Measurements from ENCODE around the gene FSTL4. TPM values are rescaled to one million over a fixed set of nuclear protein-coding genes. Genes with fewer than 3 reads are reported as not detected.

FSTL4 gene
- total RNA-seq, 4 donors from 2014 or later = 0.27 TPM; not detected in 3

- Histone ChIP-seq H3K4me3 (no peak overlapping the region), H3K4me1 (no peaks in the 10 kb centered on the region), H3K36me3 (no peaks in the 10 kb centered on the region), H3K9me3 (no peaks in the 10 kb centered on the region), H3K27ac (no peak overlapping the region), H3K27me3 (no peaks in the 10 kb centered on the region)
- 84% methylated on average over 5 of the region's 5 CpGs; no CpG with 5 or more reads in 1 of the 2 donors for WGBS, 2 donors (ENCODE audit: low coverage in 1 of 2)
- intact Hi-C loops (cut with DNase I; ENCODE audit: low total_unique reads) = no loop called here
- no peak for DNase-seq
- in situ Hi-C loops (cut with MboI; ENCODE audit: low pct_ligation_motif_present in 1 of 4, low pct_unique_long_range_greater_than_20kb in 1 of 4, low sequenced_read_pairs in 3 of 4) = no loop called here
- TF ChIP-seq EP300 (IDR thresholded peaks at IDR 0.05; ENCODE audit: low read depth) (no peak), CTCF (IDR thresholded peaks at IDR 0.05) (no peak), POLR2AphosphoS5 (IDR thresholded peaks at IDR 0.05) (no peak), POLR2A (IDR thresholded peaks at IDR 0.05) (no peak)
These were observed 156.7 kb downstream of the FSTL4 start for GRCh38 chr5:133455676-133456075.

GRCh38 chr5:133454442-133454841 lies 157.9 kb downstream of the FSTL4 start:
- no peak for DNase-seq
- TF ChIP-seq EP300 (IDR thresholded peaks at IDR 0.05; ENCODE audit: low read depth) = no peak
- no peak for TF ChIP-seq CTCF (IDR thresholded peaks at IDR 0.05)
- TF ChIP-seq POLR2AphosphoS5 (IDR thresholded peaks at IDR 0.05) = no peak
- TF ChIP-seq POLR2A (IDR thresholded peaks at IDR 0.05) = no peak
- Histone ChIP-seq H3K27ac (no peak overlapping the region), H3K4me1 (no peaks in the 10 kb centered on the region), H3K9me3 (no peaks in the 10 kb centered on the region), H3K27me3 (no peaks in the 10 kb centered on the region), H3K4me3 (no peak overlapping the region), H3K36me3 (no peaks in the 10 kb centered on the region)
- in situ Hi-C loops (cut with MboI; ENCODE audit: low pct_ligation_motif_present in 1 of 4, low pct_unique_long_range_greater_than_20kb in 1 of 4, low sequenced_read_pairs in 3 of 4) (no loop called here), intact Hi-C loops (cut with DNase I; ENCODE audit: low total_unique reads) (no loop called here)
- 87% methylated on average over 9 of the region's 9 CpGs; no CpG with 5 or more reads in 1 of the 2 donors for WGBS, 2 donors (ENCODE audit: low coverage in 1 of 2)

GRCh38 chr5:133453831-133454230 lies 158.5 kb downstream of the FSTL4 start:
- Histone ChIP-seq H3K27ac (no peak overlapping the region), H3K9me3 (no peaks in the 10 kb centered on the region), H3K36me3 (no peaks in the 10 kb centered on the region), H3K4me3 (no peak overlapping the region), H3K4me1 (no peaks in the 10 kb centered on the region), H3K27me3 (no peaks in the 10 kb centered on the region)
- no peak for DNase-seq
- TF ChIP-seq POLR2AphosphoS5 (IDR thresholded peaks at IDR 0.05) (no peak), POLR2A (IDR thresholded peaks at IDR 0.05) (no peak), CTCF (IDR thresholded peaks at IDR 0.05) (no peak), EP300 (IDR thresholded peaks at IDR 0.05; ENCODE audit: low read depth) (no peak)
- intact Hi-C loops (cut with DNase I; ENCODE audit: low total_unique reads) = no loop called here
- 39 to 52% methylated on average over 2 of the region's 2 CpGs for WGBS, 2 donors (ENCODE audit: low coverage in 1 of 2)
- in situ Hi-C loops (cut with MboI; ENCODE audit: low pct_ligation_motif_present in 1 of 4, low pct_unique_long_range_greater_than_20kb in 1 of 4, low sequenced_read_pairs in 3 of 4) = no loop called here

- Histone ChIP-seq H3K36me3 (no peaks in the 10 kb centered on the region), H3K9me3 (no peaks in the 10 kb centered on the region), H3K4me3 (no peak overlapping the region), H3K4me1 (no peaks in the 10 kb centered on the region), H3K27ac (no peak overlapping the region), H3K27me3 (no peaks in the 10 kb centered on the region)
- TF ChIP-seq CTCF (IDR thresholded peaks at IDR 0.05) (no peak), POLR2A (IDR thresholded peaks at IDR 0.05) (no peak), EP300 (IDR thresholded peaks at IDR 0.05; ENCODE audit: low read depth) (no peak), POLR2AphosphoS5 (IDR thresholded peaks at IDR 0.05) (no peak)
- in situ Hi-C loops (cut with MboI; ENCODE audit: low pct_ligation_motif_present in 1 of 4, low pct_unique_long_range_greater_than_20kb in 1 of 4, low sequenced_read_pairs in 3 of 4) (no loop called here), intact Hi-C loops (cut with DNase I; ENCODE audit: low total_unique reads) (no loop called here)
- no peak for DNase-seq
- WGBS, 2 donors (ENCODE audit: low coverage in 1 of 2) = 76 to 86% methylated on average over 2 to 4 of the region's 4 CpGs
These were observed 159.1 kb downstream of the FSTL4 start for GRCh38 chr5:133453084-133453780.

Data from transverse colon (tissue), 4 donors.